Common myeloid progenitor, CD34-positive (primary cell): ENCODE measurements around the gene RGS3.

Source experiments
- CTCF ChIA-PET: fragments of 350-600 bp; sonication (Branson Sonifier 250); formaldehyde crosslinking; loops from one replicate; lab custom pipeline; 2021; ENCODE audit warnings: antibody characterized with exemption; lab: Charles Lee
- POLR2A ChIA-PET: fragments of 350-600 bp; sonication (Branson Sonifier 250); formaldehyde crosslinking; loops from one replicate; lab custom pipeline; 2021; ENCODE audit warnings: antibody characterized with exemption; lab: Charles Lee
- DNase-seq, 3 donors: peaks; one replicate each; pipeline versions ENCODE4 v3.0.0 to v3.0.0-alpha.2; 2013
- H3K27ac ChIP-seq, 2 experiments: 1 replicate in 1 of 2; 2 replicates in 1 of 2; pipeline ENCODE4 v1.7.0; 2013; ENCODE audit warnings: inconsistent platforms in 2 of 2, low read length in 2 of 2, mild to moderate bottlenecking in 2 of 2, low read depth in 1 of 2, moderate library complexity in 1 of 2; ENCODE audit not compliant: severe bottlenecking in 2 of 2, insufficient read depth in 1 of 2, poor library complexity in 1 of 2
- H3K27me3 ChIP-seq, 5 experiments: replicated peaks in 2 of 5; 1 replicate in 3 of 5; 2 replicates in 2 of 5; pipeline versions ENCODE4 v1.6.1 to v1.7.0; 2013; ENCODE audit warnings: low read length in 4 of 5, mild to moderate bottlenecking in 2 of 5, moderate library complexity in 2 of 5, inconsistent platforms in 1 of 5; ENCODE audit not compliant: insufficient read depth in 5 of 5, control insufficient read depth in 4 of 5
- H3K36me3 ChIP-seq, 4 experiments: 1 replicate in 2 of 4; 2 replicates in 2 of 4; pipeline versions ENCODE4 v1.6.1 to v1.7.0; 2013; ENCODE audit warnings: low read length in 3 of 4, control low read depth in 1 of 4, mild to moderate bottlenecking in 1 of 4; ENCODE audit not compliant: control insufficient read depth in 4 of 4, insufficient read depth in 4 of 4
- H3K4me1 ChIP-seq, 4 experiments: 1 replicate in 3 of 4; 2 replicates in 1 of 4; pipeline versions ENCODE4 v1.6.1 to v1.7.1; 2013; ENCODE audit warnings: low read length in 3 of 4, mild to moderate bottlenecking in 3 of 4, control low read depth in 1 of 4, inconsistent platforms in 1 of 4, moderate library complexity in 1 of 4; ENCODE audit not compliant: control insufficient read depth in 4 of 4, insufficient read depth in 4 of 4; ENCODE audit errors: control extremely low read depth in 1 of 4
- H3K4me3 ChIP-seq, 7 experiments: 1 replicate in 4 of 7; 2 replicates in 3 of 7; pipeline versions ENCODE4 v1.5.1 to v1.7.0; 2013; ENCODE audit warnings: mild to moderate bottlenecking in 7 of 7, low read length in 6 of 7, moderate library complexity in 6 of 7, inconsistent platforms in 2 of 7, low read depth in 2 of 7, control low read depth in 1 of 7; ENCODE audit not compliant: insufficient read depth in 4 of 7, control insufficient read depth in 1 of 7; ENCODE audit errors: extremely low read depth in 1 of 7
- H3K9me3 ChIP-seq, 5 experiments: 1 replicate in 4 of 5; 2 replicates in 1 of 5; pipeline versions ENCODE4 v1.6.1 to v1.7.1; 2013; ENCODE audit warnings: low read length in 4 of 5, mild to moderate bottlenecking in 2 of 5, inconsistent platforms in 1 of 5, low read depth in 1 of 5, moderate library complexity in 1 of 5; ENCODE audit not compliant: control insufficient read depth in 4 of 5, insufficient read depth in 2 of 5; ENCODE audit errors: control extremely low read depth in 1 of 5
- WGBS: methylation state at CpG from one replicate; pipeline ENCODE4 v1.1.5; 2013; ENCODE audit not compliant: insufficient coverage; 5-methylcytosine and 5-hydroxymethylcytosine counted together

RGS3 gene

GRCh38 chr9:113630386-113631136 lies 167.0 kb downstream of the RGS3 start:
- no peak overlapping the region for H3K27ac ChIP-seq
- CTCF ChIA-PET = no interaction called here
- DNase-seq = peak in 2 of 3 donors; percentile 22 to 30
- no peaks in the 10 kb centered on the region for H3K9me3 ChIP-seq
- peaks cover 0 to 5% (median under 1%) of the 10 kb centered on the region in 4 experiments for H3K4me1 ChIP-seq
- H3K4me3 ChIP-seq = no peak overlapping the region
- 100% methylated on average over 2 of the region's 11 CpGs for WGBS
- H3K27me3 ChIP-seq = peaks cover 0 to 2% (median 0%) of the 10 kb centered on the region in 5 experiments
- POLR2A ChIA-PET = no interaction called here
- H3K36me3 ChIP-seq = no peaks in the 10 kb centered on the region

- no peak for DNase-seq
- CTCF ChIA-PET = no interaction called here
- no peak overlapping the region for H3K27ac ChIP-seq
- H3K36me3 ChIP-seq = no peaks in the 10 kb centered on the region
- no peaks in the 10 kb centered on the region for H3K9me3 ChIP-seq
- POLR2A ChIA-PET = no interaction called here
- H3K4me1 ChIP-seq = peaks cover 0 to 5% (median under 1%) of the 10 kb centered on the region in 4 experiments
- peaks cover 0 to 2% (median 0%) of the 10 kb centered on the region in 5 experiments for H3K27me3 ChIP-seq
- WGBS = 98% methylated on average over 6 of the region's 10 CpGs
- H3K4me3 ChIP-seq = no peak overlapping the region
Observed at GRCh38 chr9:113631137-113631765, 167.7 kb downstream of the RGS3 start.

- 78% methylated on average over 6 of the region's 8 CpGs for WGBS
- Histone ChIP-seq H3K36me3 (no peaks in the 10 kb centered on the region), H3K27ac (no peak overlapping the region), H3K9me3 (no peaks in the 10 kb centered on the region), H3K4me3 (no peak overlapping the region), H3K27me3 (peaks cover 0 to 2% (median 0%) of the 10 kb centered on the region in 5 experiments), H3K4me1 (peaks cover 0 to 5% (median under 1%) of the 10 kb centered on the region in 4 experiments)
- ChIA-PET POLR2A (no interaction called here), CTCF (interaction anchor here (1.3 kb wide), 1 partner anchor 37 kb away, joined by 3 read pairs; no protein-coding TSS in a partner anchor)
- no peak for DNase-seq
Observed at GRCh38 chr9:113631871-113632665, 168.5 kb downstream of the RGS3 start.

- peaks cover 0 to 5% (median under 1%) of the 10 kb centered on the region in 4 experiments for H3K4me1 ChIP-seq
- 90% methylated on average over 11 of the region's 15 CpGs for WGBS
- H3K27me3 ChIP-seq = peaks cover 0 to 2% (median 0%) of the 10 kb centered on the region in 5 experiments
- H3K4me3 ChIP-seq = no peak overlapping the region
- ChIA-PET CTCF (interaction anchor here (0.7 to 1.3 kb wide), 2 partner anchors 38 to 140 kb away, joined by 3 read pairs; no protein-coding TSS in a partner anchor), POLR2A (no interaction called here)
- no peak overlapping the region for H3K27ac ChIP-seq
- no peaks in the 10 kb centered on the region for H3K9me3 ChIP-seq
- no peaks in the 10 kb centered on the region for H3K36me3 ChIP-seq
- peak in 2 of 3 donors; percentile 44 to 60 for DNase-seq
Observed at GRCh38 chr9:113632776-113633590, 169.5 kb downstream of the RGS3 start.

- ChIA-PET POLR2A (no interaction called here), CTCF (interaction anchor here (0.7 to 3.6 kb wide), 2 partner anchors 21 to 141 kb away, joined by 3 to 20 read pairs; no protein-coding TSS in a partner anchor)
- Histone ChIP-seq H3K27ac (no peak overlapping the region), H3K36me3 (no peaks in the 10 kb centered on the region), H3K27me3 (peaks cover 0 to 2% (median 0%) of the 10 kb centered on the region in 5 experiments), H3K4me3 (no peak overlapping the region), H3K4me1 (peaks cover 0 to 5% (median under 1%) of the 10 kb centered on the region in 4 experiments), H3K9me3 (no peaks in the 10 kb centered on the region)
- no peak for DNase-seq
- 83% methylated on average over 2 of the region's 11 CpGs for WGBS
Observed at GRCh38 chr9:113633782-113634595, 170.5 kb downstream of the RGS3 start.
